8988T (cell line): ENCODE results near the gene GSC.
A peak's percentile ranks its signal among the peaks of the same experiment; 100 is the strongest.
"Not testable (repeated sequence)": the region's sequence is repeated elsewhere in the genome, so short reads cannot be mapped to it uniquely, and the experiment has no call there.

Experiments used
- DNase-seq: peaks from one replicate; pipeline ENCODE4 v3.0.0; 2011

Gene GSC

GRCh38 chr14:94769391-94770250, at the start of gene GSC:
Gene GSC (minus strand): TSS chr14:94770113. CDS start chr14:94770015, 98 bp downstream.
- DNase-seq = peak; percentile 78

- no peak for DNase-seq
These were observed 49.6 kb upstream of the GSC start for GRCh38 chr14:94819531-94819930.

GRCh38 chr14:94816113-94816512, 46.2 kb upstream of the GSC start:
- DNase-seq = no peak

- DNase-seq = no peak
These were observed 35.9 kb upstream of the GSC start for GRCh38 chr14:94805680-94806288.

- no peak for DNase-seq
These were observed 31.3 kb upstream of the GSC start for GRCh38 chr14:94801225-94801624.

GRCh38 chr14:94800764-94801163, 30.9 kb upstream of the GSC start:
- DNase-seq = not testable (repeated sequence)

- DNase-seq = no peak
These were observed 28.0 kb upstream of the GSC start for GRCh38 chr14:94797887-94798286.

GRCh38 chr14:94796278-94796677, 26.4 kb upstream of the GSC start:
- no peak for DNase-seq

GRCh38 chr14:94795372-94795771, 25.5 kb upstream of the GSC start:
- no peak for DNase-seq

GRCh38 chr14:94793901-94794300, 24.0 kb upstream of the GSC start:
- no peak for DNase-seq

GRCh38 chr14:94787655-94788054, 17.7 kb upstream of the GSC start:
- no peak for DNase-seq

GRCh38 chr14:94787092-94787491, 17.2 kb upstream of the GSC start:
- DNase-seq = no peak

GRCh38 chr14:94780536-94781399, 10.9 kb upstream of the GSC start:
- no peak for DNase-seq

- no peak for DNase-seq
These were observed 9.8 kb upstream of the GSC start for GRCh38 chr14:94779713-94780112.

- no peak for DNase-seq
These were observed 5.9 kb upstream of the GSC start for GRCh38 chr14:94775871-94776210.

GRCh38 chr14:94775091-94775870, 5.4 kb upstream of the GSC start:
- DNase-seq = no peak

GRCh38 chr14:94774344-94775090, 4.6 kb upstream of the GSC start:
- DNase-seq = no peak

- no peak for DNase-seq
These were observed 3.9 kb upstream of the GSC start for GRCh38 chr14:94773655-94774343.

- no peak for DNase-seq
These were observed 3.2 kb upstream of the GSC start for GRCh38 chr14:94773061-94773648.

GRCh38 chr14:94772548-94772947, 2.6 kb upstream of the GSC start:
- no peak for DNase-seq

- DNase-seq = no peak
These were observed 2.1 kb upstream of the GSC start for GRCh38 chr14:94771906-94772490.
